GM19468 (cell line): ENCODE data around the gene FAM117B.
"Not testable (repeated sequence)": the region's sequence is repeated elsewhere in the genome, so short reads cannot be mapped to it uniquely, and the experiment has no call there.

Experiments
- ATAC-seq: cut with Tn5 transposase; IDR thresholded peaks from one replicate; pipeline ENCODE4 v1.9.1; 2021; ENCODE audit warnings: mild to moderate bottlenecking, moderate library complexity, moderate number of reproducible peaks; ENCODE audit not compliant: unreplicated experiment; ENCODE audit errors: extremely low read depth

Gene FAM117B

DNA sequence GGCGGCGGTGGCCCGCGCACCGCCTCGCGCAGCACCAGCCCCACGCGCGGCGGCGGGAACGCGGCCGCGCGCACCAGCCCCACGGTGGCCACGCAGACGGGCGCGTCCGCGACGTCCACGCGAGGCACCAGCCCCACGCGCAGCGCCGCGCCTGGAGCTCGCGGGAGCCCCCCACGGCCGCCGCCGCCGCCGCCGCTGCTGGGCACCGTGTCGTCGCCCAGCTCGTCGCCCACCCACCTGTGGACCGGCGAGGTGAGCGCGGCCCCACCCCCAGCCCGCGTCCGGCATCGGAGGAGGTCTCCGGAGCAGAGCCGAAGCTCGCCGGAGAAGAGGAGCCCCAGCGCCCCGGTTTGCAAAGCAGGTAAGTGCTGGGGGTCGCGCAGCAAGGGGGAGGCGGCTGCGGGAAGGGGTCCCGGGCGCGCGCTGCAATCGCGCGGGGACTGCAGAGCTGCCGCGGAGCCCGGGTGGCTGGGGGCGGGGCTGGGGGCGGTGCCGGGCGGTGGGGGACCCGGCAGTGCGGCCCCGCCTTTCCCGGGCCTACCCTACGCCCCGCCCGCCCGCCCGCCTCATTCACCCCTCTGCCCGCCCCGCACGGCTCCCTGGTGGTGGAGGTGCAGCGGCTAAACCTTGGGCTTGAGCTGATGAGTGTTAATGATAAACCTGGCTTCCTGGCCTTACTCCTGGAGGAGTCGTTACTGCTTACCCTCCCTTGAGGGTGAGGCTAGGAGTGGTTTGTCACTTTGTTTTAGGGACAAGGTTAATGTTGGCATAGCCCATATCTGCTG, 851 bp downstream of the FAM117B start:
- peak; percentile 67 for ATAC-seq

GRCh38 chr2:202636213-202636513, 1.4 kb downstream of the FAM117B start:
- ATAC-seq: no peak

DNA sequence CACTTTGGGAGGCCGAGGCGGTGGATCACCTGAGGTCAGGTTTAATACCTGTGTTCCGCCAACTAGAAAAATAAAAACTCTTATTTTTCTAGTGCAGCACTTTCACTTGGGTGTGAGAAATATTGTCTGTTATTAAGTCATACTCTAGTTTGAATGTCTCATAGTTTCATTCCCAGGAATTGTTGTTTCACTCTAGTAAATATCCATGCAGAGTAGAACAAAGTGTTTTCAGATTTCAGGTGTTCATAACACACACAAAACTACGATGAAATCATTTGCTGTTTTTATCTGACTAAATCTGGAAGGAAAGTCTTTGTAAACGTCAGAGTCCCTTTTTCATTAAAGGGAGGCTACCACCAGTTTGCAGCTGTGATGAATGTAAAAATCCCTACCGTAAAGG, 4.0 kb downstream of the FAM117B start:
- no peak for ATAC-seq

DNA sequence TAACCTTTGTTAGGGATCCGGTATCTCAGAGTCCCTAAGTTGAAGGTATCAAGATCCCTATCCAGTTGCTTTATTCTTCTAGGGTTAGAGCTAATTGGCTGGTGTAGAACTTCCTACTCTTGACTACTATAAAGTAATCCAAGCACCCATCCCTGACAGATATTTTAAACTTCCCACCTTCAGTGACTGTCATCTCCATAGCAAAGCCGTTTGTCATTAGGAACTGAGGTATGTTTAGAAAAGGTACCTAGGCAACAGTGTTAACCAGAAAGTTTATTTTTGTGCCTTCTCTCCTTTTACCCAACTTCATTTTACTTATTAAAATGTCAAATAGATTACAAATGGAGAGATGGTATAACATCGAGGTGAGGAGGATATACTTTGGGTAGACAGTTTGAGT, 4.5 kb downstream of the FAM117B start:
- ATAC-seq: no peak

DNA sequence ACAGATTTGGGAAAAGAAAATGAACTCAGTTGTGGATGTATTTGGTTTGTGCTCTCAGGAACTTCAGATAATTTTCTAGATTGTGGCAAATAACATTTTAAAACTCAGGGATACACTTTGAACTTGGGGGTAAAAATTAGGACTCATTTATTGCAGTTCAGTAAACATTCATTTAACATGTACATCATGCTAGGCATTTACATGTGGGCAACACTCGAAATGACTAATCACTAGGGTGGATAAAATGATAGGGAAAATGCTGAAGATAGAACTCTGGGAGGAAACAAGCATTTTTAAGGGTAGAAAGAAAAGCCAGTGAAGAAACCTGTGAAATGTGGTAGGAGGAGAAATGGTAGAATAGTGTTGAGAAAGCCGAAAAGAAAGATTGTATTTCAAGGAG, 7.8 kb downstream of the FAM117B start:
- ATAC-seq: no peak

DNA sequence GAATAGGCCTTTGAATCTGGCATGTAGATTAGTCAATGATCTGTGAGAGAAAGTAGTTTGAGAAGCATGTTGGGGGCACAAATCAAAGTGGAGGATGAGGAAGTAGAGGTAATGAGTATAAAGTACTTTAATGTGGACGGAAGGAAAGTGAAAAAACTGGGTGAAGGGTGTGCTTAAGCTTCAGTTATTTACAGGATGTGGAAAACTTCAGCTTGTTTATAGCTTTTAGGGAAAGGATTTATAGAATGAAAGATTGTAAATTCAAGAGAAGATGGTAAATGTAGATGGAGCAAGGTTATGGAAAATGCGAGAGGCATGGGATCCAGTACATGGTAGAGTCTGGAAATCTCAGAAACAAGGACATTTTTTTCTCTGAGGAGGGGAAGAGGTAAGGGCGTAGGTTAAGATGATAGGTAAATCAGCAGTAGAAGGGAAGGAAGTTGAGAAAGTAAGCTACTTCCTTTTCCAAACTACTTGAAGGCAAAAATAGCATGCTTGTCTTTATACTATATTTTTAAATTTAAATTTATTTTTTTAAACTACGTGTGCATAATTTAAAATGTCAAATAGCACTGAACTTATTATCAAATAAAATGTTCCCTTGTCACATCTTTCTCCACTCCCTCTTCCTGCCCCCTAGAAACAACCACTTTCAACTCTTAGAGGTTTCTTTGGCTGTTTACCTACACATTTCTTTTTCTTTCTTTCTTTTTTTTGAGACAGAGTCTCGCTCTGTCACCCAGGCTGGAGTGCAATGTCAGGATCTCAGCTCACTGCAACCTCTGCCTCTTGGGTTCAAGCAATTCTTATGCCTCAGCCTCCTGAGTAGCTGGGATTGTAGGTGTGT, 8.5 kb downstream of the FAM117B start:
- ATAC-seq: no peak

- no peak for ATAC-seq
Measured at GRCh38 chr2:202652119-202652518, 17.4 kb downstream of the FAM117B start.

GRCh38 chr2:202653890-202654289, 19.1 kb downstream of the FAM117B start:
- no peak for ATAC-seq

- no peak for ATAC-seq
Measured at GRCh38 chr2:202657876-202658275, 23.1 kb downstream of the FAM117B start.

DNA sequence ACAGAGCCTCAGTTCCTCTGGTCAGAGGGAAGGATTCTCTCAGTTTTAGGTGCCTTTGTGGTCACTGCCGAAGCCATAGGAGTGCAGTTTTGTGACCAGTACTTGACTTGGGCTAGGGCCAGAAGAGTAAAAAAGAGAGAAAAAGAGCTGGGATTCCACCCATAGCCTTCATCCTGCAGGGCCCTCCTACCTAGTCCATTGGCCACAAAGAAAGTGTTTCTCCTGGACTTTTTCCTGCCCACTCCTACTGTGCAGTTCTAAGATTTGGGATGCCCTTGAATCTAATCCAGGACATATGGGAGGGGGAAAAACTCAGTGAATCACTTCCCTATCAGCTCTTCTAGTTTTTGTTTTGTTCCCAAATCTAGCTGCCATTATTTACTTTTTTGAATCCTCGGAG, 26.0 kb downstream of the FAM117B start:
- no peak for ATAC-seq

GRCh38 chr2:202669841-202670240, 35.1 kb downstream of the FAM117B start:
- ATAC-seq: no peak

DNA sequence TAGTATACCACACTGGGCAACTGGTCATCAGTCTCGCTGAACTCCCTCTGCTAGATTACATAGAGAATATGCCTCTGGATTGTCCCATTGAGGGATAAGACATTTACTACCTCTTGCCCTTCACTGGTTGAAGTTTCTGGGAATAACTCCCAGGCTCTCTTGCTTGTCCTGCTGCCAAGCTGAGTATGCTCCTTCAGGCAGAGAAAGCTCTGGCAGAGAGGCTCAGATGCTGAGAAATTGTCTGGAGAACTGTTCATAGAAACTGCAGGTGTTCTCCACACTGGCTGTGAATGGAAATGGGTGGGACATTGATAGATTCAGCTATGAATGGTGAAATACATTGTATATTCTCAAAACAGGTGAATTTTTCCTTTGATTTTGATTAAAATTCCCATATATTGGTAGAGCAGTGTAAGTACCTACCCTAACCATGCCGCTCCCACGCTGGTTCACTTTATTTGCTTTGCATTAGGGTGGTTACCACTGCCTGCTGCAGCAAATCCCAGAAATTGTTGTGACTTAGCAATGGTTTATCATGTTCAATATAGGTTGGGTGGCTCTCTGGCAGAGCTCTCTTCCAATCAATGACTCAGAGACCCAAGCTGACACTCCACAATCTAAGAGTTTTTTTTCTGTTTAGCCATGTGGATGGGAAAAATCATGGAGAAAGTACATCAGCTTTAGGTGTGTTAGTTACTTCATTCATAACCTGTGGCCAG, 36.7 kb downstream of the FAM117B start:
- no peak for ATAC-seq

DNA sequence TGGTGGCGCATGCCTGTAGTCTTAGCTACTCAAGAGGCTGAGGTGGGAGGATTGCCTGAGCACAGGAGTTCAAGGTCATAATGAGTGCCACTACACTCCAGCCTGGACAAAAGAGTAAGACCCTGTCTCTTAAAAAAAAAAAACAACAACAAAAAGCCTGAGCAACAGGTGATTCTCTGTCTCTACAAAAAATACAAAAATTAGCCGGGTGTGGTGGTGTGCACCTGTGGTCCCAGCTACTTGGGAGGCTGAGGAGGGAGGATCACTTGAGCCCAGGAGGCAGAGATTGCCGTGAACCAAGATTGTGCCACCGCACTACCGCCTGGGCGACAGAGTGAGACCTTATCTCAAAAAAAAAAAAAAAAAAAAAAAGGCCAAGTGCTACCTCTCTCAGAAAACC, 40.3 kb downstream of the FAM117B start:
- not testable (repeated sequence) for ATAC-seq

DNA sequence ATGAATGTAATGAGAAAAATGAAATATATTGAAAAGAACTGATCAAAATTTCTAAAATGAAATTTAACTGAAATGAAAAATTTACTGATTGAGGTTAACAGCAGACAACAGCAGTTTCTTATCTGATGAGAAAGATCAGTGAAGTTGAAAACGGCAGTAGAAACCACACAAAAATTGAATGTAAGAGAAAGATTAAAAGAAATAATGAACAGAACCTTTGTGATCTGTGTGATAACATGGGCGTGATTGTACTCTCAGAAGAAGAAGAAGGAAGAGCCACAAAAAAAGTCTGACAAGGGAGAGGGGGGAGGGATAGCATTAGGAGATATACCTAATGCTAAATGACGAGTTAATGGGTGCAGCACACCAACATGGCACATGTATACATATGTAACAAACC, 45.2 kb downstream of the FAM117B start:
- ATAC-seq: no peak

DNA sequence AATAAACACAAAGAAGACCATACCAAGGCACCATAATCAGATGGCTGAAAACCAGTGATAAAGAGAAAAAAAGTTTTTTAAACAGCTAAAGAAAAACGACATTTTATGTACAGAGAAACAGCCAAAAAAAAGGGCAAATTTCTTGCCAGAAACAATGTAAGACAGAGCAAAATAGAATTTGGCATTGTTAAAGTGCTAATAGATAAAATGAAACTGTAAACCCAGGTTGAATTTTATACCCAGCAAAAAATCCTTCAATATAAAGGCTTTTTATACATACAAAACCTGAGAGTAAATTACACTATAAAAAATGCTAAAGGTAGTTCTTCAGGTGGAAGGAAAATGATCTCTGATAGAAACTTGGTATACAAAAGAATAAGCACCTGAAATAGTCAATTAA, 45.7 kb downstream of the FAM117B start:
- no peak for ATAC-seq

GRCh38 chr2:202681688-202682205, 47.0 kb downstream of the FAM117B start:
- ATAC-seq: no peak

GRCh38 chr2:202682274-202682673, 47.5 kb downstream of the FAM117B start:
- no peak for ATAC-seq

DNA sequence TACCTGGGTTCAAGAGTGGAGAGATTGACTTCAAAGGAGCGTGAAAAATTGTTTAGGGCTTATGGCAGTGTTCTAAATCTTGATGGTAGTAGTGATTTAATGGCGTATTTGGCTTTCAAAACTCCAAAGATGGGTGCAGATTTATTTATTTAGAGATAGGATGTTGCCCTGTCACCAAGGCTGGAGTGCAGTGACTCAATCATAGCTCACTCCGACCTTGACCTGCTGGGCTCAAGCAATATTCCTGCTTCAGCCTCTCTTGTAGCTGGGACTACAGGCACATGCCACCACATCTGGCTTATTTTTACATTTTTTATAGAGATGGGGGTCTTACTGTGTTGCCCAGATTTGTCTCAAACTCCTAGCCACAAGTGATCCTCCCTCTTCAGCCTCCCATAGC, 52.5 kb downstream of the FAM117B start:
- ATAC-seq: no peak

DNA sequence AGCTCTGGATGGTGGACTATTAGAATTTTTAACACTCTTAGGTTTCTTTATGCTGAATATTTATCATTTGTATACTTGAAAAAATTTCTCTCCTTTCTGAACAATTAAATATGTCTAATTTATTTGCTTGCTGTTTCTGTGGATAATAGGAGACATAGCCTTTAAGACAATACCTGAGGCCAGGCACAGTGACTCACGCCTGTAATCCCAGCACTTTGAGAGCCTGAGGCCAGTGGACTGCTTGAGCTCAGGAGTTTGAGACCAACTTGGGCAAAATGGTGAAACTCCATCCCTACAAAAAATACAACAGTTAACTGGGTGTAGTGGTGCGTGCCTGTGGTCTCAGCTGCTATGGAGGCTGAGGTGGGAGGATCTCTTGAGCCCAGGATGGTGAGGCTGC, 54.7 kb downstream of the FAM117B start:
- ATAC-seq: no peak

GRCh38 chr2:202689898-202690297, 55.1 kb downstream of the FAM117B start:
- no peak for ATAC-seq
